ENCODE measurements around the gene SEC14L2. TPM values are rescaled to one million over a fixed set of nuclear protein-coding genes. Genes with fewer than 3 reads are reported as not detected.

Gene SEC14L2
- total RNA-seq, 1 experiment from 2014 or later, result 8.2 TPM

DNA sequence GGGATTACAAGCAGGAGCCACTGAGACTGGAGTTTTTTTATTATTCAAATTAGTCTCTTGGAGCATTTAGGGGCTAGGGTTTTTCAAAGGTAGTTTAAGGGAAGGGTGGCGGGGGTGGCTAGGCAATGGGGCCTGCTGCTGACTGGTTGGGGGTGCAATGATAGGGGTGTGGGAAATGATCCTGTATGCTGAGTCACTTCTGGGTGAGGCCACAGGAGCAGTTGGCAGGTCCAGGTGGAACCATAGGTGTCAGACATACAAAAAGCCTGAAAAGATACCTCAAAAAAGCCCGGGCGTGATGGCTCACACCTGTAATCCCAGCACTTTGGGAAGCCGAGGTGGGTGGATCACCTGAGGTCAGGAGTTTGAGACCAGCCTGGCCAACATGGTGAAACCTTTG lies 42.4 kb downstream of the SEC14L2 start:
- Histone ChIP-seq H4K5ac (ENCODE audit: insufficient read length, low read depth, low read length) (no peak overlapping the region), H2BK20ac (ENCODE audit: low read depth, low read length, poor library complexity, severe bottlenecking) (no peak overlapping the region), H3K14ac (ENCODE audit: insufficient read depth, low read length) (no peak overlapping the region), H3K9ac (ENCODE audit: extremely low read depth, insufficient read length, low read length) (no peak overlapping the region), H4K91ac (ENCODE audit: insufficient read length, low read depth, low read length) (no peak overlapping the region), H3K27ac (ENCODE audit: insufficient read length, low read depth, low read length) (no peak overlapping the region), H2BK120ac (ENCODE audit: low read depth, low read length, poor library complexity, severe bottlenecking) (no peak overlapping the region), H3K18ac (ENCODE audit: insufficient read length, low read depth, low read length) (no peak overlapping the region), H3K4me2 (ENCODE audit: insufficient read depth, insufficient read length, low read length) (no peak overlapping the region), H3K4me1 (ENCODE audit: insufficient read depth, low read length) (no peaks in the 10 kb centered on the region), H2BK15ac (ENCODE audit: low read depth, low read length) (no peak overlapping the region), H3K79me1 (ENCODE audit: insufficient read depth, low read depth, low read length, poor library complexity, severe bottlenecking) (no peaks in the 10 kb centered on the region), H4K20me1 (ENCODE audit: control insufficient read depth, insufficient read depth, insufficient read length) (no peaks in the 10 kb centered on the region), H3K27me3 (ENCODE audit: insufficient read depth, low read length) (no peaks in the 10 kb centered on the region), H2BK12ac (ENCODE audit: insufficient read length, low read depth, low read length) (no peak overlapping the region), H3T11ph (ENCODE audit: low read length) (no peak overlapping the region), H2AFZ (ENCODE audit: low read length) (no peak overlapping the region), H3K23me2 (ENCODE audit: insufficient read length, low read depth, low read length, poor library complexity, severe bottlenecking) (no peaks in the 10 kb centered on the region), H3K23ac (ENCODE audit: insufficient read length, low read depth, low read length) (no peak overlapping the region), H3K4ac (ENCODE audit: low read depth, low read length) (no peak overlapping the region), H2BK5ac (ENCODE audit: insufficient read length, low read length) (no peak overlapping the region), H3K56ac (ENCODE audit: insufficient read length, low read depth, low read length) (no peak overlapping the region), H3K9me3 (ENCODE audit: control insufficient read depth, low read depth, low read length) (no peaks in the 10 kb centered on the region), H4K8ac (replicated peaks; ENCODE audit: insufficient read length, low read depth, low read length) (no peak overlapping the region), H2AK5ac (ENCODE audit: insufficient read length, low read length) (no peak overlapping the region), H3K79me2 (ENCODE audit: insufficient read depth, low read length) (no peaks in the 10 kb centered on the region)
- Mint-ChIP-seq H3K27me3 (ENCODE audit: low read depth) (peaks cover 6% of the 10 kb centered on the region), H3K9me3 (no peaks in the 10 kb centered on the region; a peak in 1 of 5 replicates), H3K4me1 (peaks cover 10 to 14% of the 10 kb centered on the region in 2 experiments; a peak in 3 of 4 replicates), H3K27ac (peak overlapping the region in 1 of 3 experiments; percentile 17; a peak in 2 of 7 replicates), H3K4me3 (no peak overlapping the region), H3K36me3 (ENCODE audit: insufficient read depth in 1 of 3, low read depth in 3 of 3) (peaks cover 0 to 3% (median 0%) of the 10 kb centered on the region in 3 experiments; a peak in 1 of 7 replicates)
- TF ChIP-seq, protein P1, sequence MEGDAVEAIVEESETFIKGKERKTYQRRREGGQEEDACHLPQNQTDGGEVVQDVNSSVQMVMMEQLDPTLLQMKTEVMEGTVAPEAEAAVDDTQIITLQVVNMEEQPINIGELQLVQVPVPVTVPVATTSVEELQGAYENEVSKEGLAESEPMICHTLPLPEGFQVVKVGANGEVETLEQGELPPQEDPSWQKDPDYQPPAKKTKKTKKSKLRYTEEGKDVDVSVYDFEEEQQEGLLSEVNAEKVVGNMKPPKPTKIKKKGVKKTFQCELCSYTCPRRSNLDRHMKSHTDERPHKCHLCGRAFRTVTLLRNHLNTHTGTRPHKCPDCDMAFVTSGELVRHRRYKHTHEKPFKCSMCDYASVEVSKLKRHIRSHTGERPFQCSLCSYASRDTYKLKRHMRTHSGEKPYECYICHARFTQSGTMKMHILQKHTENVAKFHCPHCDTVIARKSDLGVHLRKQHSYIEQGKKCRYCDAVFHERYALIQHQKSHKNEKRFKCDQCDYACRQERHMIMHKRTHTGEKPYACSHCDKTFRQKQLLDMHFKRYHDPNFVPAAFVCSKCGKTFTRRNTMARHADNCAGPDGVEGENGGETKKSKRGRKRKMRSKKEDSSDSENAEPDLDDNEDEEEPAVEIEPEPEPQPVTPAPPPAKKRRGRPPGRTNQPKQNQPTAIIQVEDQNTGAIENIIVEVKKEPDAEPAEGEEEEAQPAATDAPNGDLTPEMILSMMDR (conservative IDR thresholded peaks at IDR 0.05), result no peak
- no CpG with 5 or more reads among the region's 4 CpGs for WGBS (ENCODE audit: extremely low coverage, insufficient read length, low lambda C conversion rate)
- no peak for DNase-seq
